Measurements from ENCODE around the gene HEY2. TPM values are rescaled to one million over a fixed set of nuclear protein-coding genes. Genes with fewer than 3 reads are reported as not detected.

Gene HEY2
- under 0.01 and 4.9 TPM in 2 replicates for total RNA-seq (ENCODE audit: low replicate concordance)

GRCh38 chr6:125749173-125749864, at the start of gene HEY2:
Gene HEY2 (plus strand): TSS chr6:125749632. CDS start chr6:125749777, 145 bp downstream.

GRCh38 chr6:125790358-125791150, 41.1 kb downstream of the HEY2 start, which contains the start of gene NCOA7:
Gene NCOA7 (plus strand): TSS chr6:125790960. CDS start chr6:125815355, 24,395 bp downstream.

Other genes with a start within 250 kb of the HEY2 start
- gene NCOA7, start 41.3 kb downstream of the HEY2 start, total RNA-seq (ENCODE audit: low replicate concordance): 114 and 119 TPM in 2 replicates
- gene HINT3, start 207.1 kb downstream of the HEY2 start, total RNA-seq (ENCODE audit: low replicate concordance): 9.1 and 18.0 TPM in 2 replicates
- 12.5 and 18.6 TPM in 2 replicates for gene TRMT11, start 236.9 kb downstream of the HEY2 start, total RNA-seq (ENCODE audit: low replicate concordance)